HG02571 (cell line): ENCODE data around the gene COQ8B.
"Not testable (repeated sequence)": the region's sequence is repeated elsewhere in the genome, so short reads cannot be mapped to it uniquely, and the experiment has no call there.

Source experiments
- ATAC-seq: cut with Tn5 transposase; IDR thresholded peaks from one replicate; pipeline ENCODE4 v1.9.1; 2021; ENCODE audit warnings: mild to moderate bottlenecking, moderate library complexity; ENCODE audit not compliant: unreplicated experiment

Gene COQ8B

DNA sequence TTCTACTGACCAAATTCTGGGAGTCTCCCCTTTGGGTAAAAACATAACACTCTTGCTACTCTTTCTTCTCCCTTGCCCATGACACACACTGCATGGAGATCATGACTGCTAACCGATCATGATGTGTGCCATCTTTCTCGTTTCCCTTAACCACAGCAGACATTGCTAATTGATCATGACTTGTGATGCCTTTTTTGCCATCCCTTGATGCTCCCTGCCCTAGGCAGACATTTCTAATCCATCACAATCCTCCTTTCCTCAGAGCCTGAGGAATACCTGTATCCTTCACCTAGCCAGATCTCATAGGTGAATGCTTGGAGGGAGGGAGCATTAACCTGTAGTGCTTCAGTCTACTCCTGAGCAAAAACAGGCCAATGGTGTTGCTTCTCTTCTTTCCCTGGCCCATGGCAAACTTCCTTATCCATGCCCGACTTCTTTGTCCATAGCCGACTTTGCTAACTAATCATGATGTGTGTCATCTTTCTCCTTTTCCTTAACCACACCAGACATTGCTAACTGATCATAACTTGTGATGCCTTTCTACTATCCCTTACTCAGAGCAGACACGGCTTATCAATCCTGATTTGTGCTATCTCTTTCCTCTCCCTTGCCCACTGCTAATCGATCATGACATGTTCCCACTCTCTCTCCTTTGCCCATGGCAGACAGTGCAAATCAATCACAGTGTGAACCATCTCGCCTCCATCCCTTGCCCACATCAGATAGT, 44.0 kb downstream of the COQ8B start:
- no peak for ATAC-seq

- ATAC-seq: no peak
These were observed 44.6 kb downstream of the COQ8B start for GRCh38 chr19:40672038-40672437.

DNA sequence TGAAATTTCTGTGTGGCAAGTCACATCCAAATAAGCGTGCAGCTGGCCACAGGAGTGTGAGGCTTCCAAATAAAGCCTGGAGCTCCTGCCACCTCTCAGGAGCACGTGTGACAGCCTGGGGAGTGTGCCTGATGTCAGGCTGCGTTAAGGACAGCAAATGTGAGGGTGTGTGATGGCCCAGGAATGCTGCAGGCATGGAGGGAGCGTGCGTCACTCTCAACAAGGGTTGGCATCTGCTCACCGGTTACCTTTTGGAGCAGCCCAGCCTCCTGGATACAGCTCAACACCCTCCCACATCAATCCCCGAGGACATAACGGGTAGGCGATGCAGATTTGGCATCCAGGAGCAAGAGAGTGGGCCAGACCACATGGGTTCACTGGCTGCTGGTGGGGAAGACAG, 45.3 kb downstream of the COQ8B start:
- no peak for ATAC-seq

- no peak for ATAC-seq
These were observed 47.6 kb downstream of the COQ8B start for GRCh38 chr19:40668991-40669614.

GRCh38 chr19:40667602-40668001, 49.1 kb downstream of the COQ8B start:
- no peak for ATAC-seq

DNA sequence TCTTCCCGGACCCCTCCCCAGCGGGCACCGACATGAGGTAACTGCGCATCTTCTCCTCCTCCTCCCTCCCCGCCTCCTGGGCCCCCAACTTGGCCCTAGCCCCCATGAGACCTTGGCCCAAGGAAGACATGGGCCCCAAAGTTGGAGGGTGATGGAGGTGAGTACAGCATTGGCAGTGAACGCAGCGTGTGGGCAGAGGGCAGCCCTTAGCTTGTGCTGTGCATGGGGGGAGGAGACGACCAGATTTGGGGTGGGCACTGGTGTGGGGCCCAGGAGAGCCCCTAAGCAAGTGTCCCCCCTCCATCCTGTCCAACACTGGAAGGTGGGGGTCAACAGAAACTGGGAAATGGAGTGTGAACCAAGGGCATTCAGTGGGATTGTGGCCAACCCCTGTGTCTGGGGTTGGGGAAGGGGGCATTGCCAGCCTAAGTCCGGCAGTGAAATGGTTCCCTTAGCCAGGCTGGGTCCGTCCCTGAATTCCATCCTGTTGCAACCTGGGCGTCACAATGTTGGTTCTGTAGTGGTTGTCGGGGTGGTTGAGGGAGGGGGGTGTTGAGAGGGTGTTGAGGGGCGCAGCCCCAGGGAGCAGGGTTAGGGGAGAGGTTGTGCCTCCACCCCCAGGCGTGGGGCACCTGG, 49.8 kb downstream of the COQ8B start:
- ATAC-seq: no peak

DNA sequence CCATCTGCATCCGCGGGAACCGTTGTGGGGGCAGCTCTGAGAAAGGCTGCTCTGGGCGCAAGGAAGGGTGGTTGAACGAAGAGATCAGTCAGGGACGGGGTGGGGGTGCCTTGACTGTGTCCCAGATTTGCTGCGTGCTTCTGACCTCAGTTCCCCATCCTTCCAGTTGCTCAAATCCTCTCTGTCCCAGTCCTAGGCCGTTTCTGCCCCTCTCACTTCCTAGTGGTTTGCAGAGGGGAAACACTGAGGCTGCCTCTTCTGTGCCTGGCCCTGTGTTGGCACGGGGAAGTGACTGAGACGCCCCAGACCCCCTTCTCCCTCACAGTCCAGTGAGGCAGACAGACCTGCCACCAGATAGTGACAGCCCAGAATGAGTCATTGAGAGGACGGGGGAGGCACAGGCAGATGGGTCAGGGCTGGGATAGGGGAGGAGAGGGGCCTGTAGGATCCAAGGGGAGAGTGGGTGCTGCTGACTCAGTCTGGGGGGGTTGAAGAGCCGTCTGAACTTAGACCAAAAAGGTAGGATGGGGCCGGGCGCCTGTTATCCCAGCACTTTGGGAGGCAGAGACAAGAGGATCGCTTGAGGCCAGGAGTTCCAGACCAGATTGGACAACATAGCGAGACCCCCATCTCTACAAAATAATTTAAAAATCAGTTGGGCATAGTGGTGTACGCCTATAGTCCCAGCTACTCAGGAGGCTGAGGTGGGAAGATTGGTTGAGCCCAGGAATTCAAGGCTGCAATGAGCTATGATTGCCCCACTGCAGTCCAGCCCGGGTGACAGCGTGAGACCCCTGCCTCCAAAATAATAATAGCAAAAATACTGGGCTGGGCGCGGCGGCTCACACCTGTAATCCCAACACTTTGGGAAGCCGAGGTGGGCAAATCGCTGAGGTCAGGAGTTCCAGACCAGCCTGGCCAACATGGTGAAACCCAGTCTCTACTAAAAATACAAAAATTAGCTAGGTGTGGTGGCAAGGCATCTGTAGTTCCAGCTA, 52.7 kb downstream of the COQ8B start:
- ATAC-seq: no peak

DNA sequence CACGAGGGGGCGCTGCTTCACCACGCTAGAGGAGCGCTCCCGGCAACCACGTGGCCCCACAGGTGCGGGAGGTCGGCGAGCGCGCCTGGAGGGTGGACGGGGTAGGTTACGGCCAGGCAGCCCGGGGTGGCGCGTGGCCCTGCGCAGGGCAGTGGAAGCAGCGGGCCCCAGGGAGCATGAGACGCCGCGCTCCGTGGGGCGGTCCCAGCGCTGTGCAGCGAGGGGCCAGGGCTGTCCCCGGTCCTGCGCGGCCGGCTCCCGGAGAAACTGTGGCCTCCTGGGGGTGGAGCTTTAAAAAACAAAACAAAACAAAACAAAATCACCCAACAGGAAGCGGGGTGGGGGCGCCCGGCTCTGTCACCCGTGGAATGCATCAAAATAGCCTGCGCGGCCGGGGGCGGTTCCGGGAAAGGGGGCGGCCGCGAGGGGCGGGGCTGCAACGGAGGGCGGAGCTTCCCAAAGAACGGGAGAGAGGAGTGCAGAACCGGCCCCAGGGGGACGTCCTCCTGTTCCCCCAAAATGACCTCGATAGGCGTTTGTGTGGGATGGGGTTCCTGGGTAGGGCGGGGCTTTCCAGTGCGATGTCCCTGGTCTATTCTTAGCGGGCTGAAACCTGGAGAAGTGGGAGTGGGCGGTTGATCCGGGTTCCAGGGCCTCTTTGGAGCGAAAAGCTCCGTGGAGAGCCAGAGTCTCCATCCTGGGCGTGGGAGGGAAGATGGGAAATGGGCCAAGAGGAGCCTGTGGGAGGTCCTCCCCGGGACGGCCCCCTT, 53.6 kb downstream of the COQ8B start:
- ATAC-seq: peak; percentile 71

DNA sequence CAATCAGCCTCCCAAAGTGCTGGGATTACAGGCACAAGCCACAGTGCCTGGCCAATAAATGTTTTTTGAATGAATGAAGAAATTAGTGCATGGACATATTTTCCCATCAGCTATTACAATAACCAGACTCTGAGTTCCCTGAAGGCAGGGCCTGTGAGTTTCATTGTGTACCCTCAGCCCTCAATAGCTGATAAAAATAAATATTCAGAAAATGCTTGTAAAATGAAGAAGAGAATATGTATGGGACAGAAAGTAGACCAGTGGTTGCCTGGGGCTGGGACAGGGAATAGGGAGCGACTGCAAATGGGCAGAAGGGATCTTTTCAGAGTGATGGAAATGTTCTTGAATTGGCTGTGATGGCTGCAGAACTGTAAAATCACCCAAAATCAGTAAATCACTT, 55.1 kb downstream of the COQ8B start:
- no peak for ATAC-seq

- ATAC-seq: no peak
These were observed 57.1 kb downstream of the COQ8B start for GRCh38 chr19:40659566-40659965.

DNA sequence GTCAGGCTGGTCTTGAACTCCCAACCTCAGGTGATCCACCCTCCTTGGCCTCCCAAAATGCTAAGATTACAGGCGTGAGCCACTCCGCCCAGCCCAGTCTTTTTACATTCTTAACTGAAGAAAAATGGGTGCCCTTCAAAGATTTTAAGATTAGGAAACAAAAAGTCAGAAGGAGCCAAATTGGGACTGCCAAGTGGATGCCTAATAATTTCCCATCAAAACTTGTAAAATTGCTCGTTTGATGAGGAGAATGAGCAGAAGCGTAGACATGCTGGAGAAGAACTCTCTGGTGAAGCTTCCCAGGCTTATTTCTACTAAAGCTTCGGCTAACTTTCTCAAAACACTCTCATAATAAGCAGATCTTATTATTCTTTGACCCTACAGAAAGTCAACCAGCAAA, 57.6 kb downstream of the COQ8B start:
- ATAC-seq: no peak

DNA sequence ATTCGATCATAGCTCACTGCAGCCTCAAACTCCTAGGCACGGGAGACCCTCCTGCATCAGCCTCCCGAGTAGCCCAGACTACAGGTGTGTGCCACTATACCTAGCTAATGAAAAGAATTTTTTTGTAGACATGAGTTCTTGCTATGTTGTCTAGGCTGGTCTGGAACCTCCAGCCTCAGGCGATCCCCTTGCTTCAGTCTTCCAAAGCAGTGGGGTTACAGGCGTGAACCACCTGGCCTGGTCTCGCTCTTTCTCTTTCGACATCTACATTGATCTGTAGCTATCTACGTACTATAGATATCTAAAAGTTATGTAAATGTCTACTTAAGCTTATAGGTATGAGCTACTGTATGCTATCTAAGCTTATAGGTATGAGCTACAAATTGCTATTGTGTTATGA, 58.7 kb downstream of the COQ8B start:
- ATAC-seq: no peak

DNA sequence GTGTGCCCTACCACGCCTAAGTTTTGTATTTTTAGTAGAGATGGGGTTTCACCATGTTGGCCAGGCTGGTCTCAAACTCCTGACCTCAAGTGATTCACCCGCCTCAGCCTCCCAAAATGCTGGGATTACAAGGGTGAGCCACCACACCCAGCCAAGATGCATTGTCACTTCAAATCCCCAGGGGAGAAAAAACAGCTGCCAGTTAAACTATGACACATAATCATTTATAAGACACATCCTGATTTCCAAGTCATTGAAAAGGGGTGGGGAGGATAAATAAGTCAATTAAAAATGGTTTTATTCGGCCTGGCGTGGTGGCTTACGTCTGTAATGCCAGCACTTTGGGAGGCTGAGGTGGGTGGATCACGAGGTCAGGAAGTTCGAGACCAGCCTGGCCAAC, 61.0 kb downstream of the COQ8B start:
- not testable (repeated sequence) for ATAC-seq

GRCh38 chr19:40652303-40652702, 64.4 kb downstream of the COQ8B start:
- ATAC-seq: not testable (repeated sequence)

DNA sequence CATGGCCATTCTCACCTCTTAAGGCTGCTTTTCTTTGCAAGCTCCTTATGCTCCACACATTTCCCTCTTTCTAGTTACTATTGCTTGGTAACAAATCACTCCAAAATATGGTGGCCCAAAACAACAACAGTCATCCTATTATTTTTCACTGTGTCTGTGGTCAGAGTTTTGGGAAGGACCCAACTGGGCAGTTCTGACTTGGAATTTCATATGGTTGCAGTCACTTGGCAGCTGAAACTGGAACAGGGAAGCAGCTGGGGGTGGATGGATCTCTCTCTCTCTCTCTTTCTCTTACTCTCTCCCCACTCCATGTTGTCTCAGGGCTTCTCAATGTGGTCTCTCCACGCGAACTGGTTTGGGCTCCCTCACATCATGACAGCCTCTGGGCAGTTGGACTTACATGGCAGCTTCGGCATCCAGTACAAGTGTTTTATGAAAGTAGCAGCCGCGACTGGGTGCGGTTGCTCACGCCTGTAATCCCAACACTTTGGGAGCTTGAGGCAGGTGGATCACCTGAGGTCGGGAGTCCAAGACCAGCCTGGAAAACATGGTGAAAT, 65.9 kb downstream of the COQ8B start:
- ATAC-seq: no peak

GRCh38 chr19:40649903-40650675, 66.6 kb downstream of the COQ8B start:
- not testable (repeated sequence) for ATAC-seq

- ATAC-seq: no peak
These were observed 69.9 kb downstream of the COQ8B start for GRCh38 chr19:40646743-40647254.

GRCh38 chr19:40642757-40643305, 73.9 kb downstream of the COQ8B start:
- no peak for ATAC-seq
